Cardiac atrium fibroblast (primary cell): Measurements from ENCODE around the gene AMPD3. TPM values are rescaled to one million over a fixed set of nuclear protein-coding genes. Genes with fewer than 3 reads are reported as not detected.

Experiments
- total RNA-seq: library from RNA; depleted of rRNA; stranded (reverse); fragments of >200 nt; gene quantifications from 2 replicates; pipeline ENCODE4 v1.2.3, GENCODE V29; 2015

AMPD3 gene
- total RNA-seq = 3.2 and 4.5 TPM in 2 replicates

DNA sequence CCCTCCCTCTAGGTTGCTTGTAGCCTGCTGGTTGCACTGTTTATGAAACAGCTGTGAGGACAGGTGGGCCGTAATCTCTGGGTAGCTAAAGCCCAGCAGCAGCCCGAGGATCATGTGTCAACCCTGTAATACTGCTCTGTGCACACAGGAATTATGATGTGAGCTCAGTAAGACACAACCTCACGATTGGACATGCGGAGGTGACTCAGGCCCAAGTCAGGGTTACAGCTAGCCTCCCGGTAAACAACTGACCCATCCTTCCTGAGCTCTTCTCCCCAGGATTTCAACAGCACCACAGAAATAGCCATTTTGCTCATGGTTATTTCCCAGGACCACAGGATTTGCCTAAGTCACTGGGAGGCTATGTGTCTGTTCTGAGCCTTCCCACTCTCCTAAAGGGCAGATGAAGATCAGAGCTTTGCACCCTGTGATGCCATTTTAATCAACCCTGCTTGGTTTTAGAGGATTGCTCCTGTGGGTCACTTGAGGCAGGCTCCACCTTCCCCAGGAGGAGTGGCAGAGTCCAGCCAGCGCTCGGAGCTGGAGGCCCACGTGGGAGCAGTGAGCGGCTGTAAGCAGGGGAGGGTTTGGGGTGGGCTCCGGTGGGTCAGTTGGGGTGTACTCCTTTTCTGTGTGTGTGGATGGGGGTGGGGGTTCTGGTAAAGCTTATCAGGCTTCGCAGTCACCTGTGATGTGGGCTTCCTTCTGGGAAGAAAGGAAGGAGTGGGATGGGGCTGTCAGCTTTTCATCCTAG, at the start of gene AMPD3:
Gene AMPD3, plus strand, starts transcription at position 387 of the 754 bp plus-strand sequence. CDS start 6,256 bp downstream, outside the sequence.

DNA sequence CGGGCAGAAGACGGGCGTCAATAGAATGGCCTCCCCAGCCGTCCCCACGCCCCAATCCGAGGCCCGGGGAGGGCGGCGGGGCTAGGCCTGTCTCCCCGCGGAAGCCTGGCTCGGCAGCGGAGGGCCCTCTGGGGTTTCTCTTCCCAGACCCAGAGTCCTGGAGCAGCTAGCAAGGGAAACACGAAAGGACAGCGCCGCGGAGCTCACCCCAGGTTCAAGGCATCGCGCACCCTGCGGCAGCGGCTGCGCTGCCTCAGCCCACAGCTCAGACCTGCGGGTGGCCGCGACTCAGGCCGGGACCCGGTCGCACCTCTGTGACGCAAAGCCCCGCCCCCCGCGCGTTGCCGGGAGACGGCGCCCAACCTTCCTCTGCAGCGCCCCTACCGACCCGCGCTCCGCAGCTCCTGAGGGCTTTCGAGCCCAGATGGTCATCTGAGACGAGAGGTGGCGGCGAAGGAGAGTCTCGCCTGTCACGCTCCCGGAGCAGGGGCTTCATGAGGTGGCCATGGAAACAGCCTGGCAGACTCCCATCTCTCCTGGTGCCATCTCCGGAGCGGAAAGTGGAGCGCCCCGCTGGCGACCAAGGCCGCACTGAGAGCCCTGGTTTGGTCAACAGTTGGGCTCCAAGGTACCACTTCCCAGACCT, 86.0 kb downstream of the AMPD3 start, which contains the start of gene RNF141:
Gene RNF141, minus strand, starts transcription at position 273 of the 646 bp plus-strand sequence. CDS start 7,029 bp downstream, outside the sequence.

Other genes with a start within 250 kb of the AMPD3 start
- gene SBF2, start 161.0 kb upstream of the AMPD3 start, total RNA-seq = 19.3 and 25.5 TPM in 2 replicates
- gene ADM, start 150.2 kb upstream of the AMPD3 start, total RNA-seq = 696 and 1,020 TPM in 2 replicates
- gene RNF141, start 85.9 kb downstream of the AMPD3 start, total RNA-seq = 19.1 and 24.8 TPM in 2 replicates
- gene LYVE1, start 113.4 kb downstream of the AMPD3 start, total RNA-seq = 0.36 and 1.1 TPM in 2 replicates
- 3.1 and 4.0 TPM in 2 replicates for gene IRAG1, start 238.5 kb downstream of the AMPD3 start, total RNA-seq